A549 (cell line): Measurements from ENCODE around the gene RAB8A. TPM values are rescaled to one million over a fixed set of nuclear protein-coding genes. Genes with fewer than 3 reads are reported as not detected.

Experiments used
- ATAC-seq, 2 experiments: fragments of 200-7000 bp in 1 of 2; fragments of >200 bp in 1 of 2; cut with Nextera tagmentation in 1 of 2; cut with Tn5 transposase in 1 of 2; 3 replicates each; pipeline versions ENCODE4 v1.8.0 to v1.9.1; 2018 to 2020; ENCODE audit warnings: mild to moderate bottlenecking in 1 of 2, moderate library complexity in 1 of 2
- CTCF ChIA-PET: fragments of 300-600 bp; sonication (Branson Sonifier 250); formaldehyde crosslinking; extraction: SDS; loops from one replicate; lab custom pipeline; 2021; ENCODE audit warnings: antibody characterized with exemption, inconsistent platforms; lab: Yijun Ruan, JAX
- POLR2A ChIA-PET: fragments of 350-600 bp; formaldehyde crosslinking; extraction: SDS; loops from one replicate; lab custom pipeline; 2021; ENCODE audit warnings: antibody characterized with exemption, inconsistent platforms; lab: Yijun Ruan, JAX
- DNase-seq, 2 experiments: peaks; one replicate each; pipeline versions ENCODE4 v3.0.0 to v3.0.0-alpha.2; 2011 to 2016; ENCODE audit warnings: low read depth in 1 of 2, low spot score in 1 of 2
- FAIRE-seq: peaks from 2 replicates; lab custom pipeline; 2011; peaks lifted over from hg19 to GRCh38; lab: Jason Lieb, UNC
- H3K27ac ChIP-seq, 2 experiments: fragments of >200 bp; sonication (Bioruptor Twin); formaldehyde crosslinking; 3 replicates each; pipeline ENCODE4 v1.5.1; 2016 to 2017
- H3K4me1 ChIP-seq: fragments of >200 bp; sonication (Bioruptor Twin); formaldehyde crosslinking; 3 replicates; pipeline ENCODE4 v1.6.1; 2016
- H3K4me2 ChIP-seq: fragments of >200 bp; sonication (Bioruptor Twin); formaldehyde crosslinking; 3 replicates; pipeline ENCODE4 v1.6.1; 2016
- H3K4me3 ChIP-seq: fragments of >200 bp; sonication (Bioruptor Twin); formaldehyde crosslinking; 3 replicates; pipeline ENCODE4 v1.5.1; 2016
- H3K9me3 ChIP-seq: fragments of >200 bp; sonication (Bioruptor Twin); formaldehyde crosslinking; 3 replicates; pipeline ENCODE4 v1.6.1; 2016
- CHD4 ChIP-seq: fragments of 200-600 bp; sonication (generic); IDR thresholded peaks from 2 replicates; pipeline ENCODE4 v1.6.1; 2016; ENCODE audit warnings: antibody characterized with exemption, mild to moderate bottlenecking, borderline replicate concordance
- EHF ChIP-seq: fragments of 250-450 bp; sonication (Bioruptor Pico); IDR thresholded peaks from 2 replicates; pipeline ENCODE4 v1.5.0; 2020; ENCODE audit warnings: mild to moderate bottlenecking
- EP300 ChIP-seq, 2 experiments: fragments of >200 bp; sonication (Bioruptor Twin); formaldehyde crosslinking; IDR thresholded peaks; 2 replicates in 1 of 2; 3 replicates in 1 of 2; pipeline ENCODE4 v1.6.1; 2016 to 2017
- ESRRA ChIP-seq: fragments of 150-350 bp; IDR thresholded peaks from 2 replicates; pipeline ENCODE4 v1.6.1; 2014; ENCODE audit warnings: mild to moderate bottlenecking, low read length, borderline replicate concordance
- FOSB ChIP-seq: fragments of 250-450 bp; sonication (Bioruptor Pico); IDR thresholded peaks from 2 replicates; pipeline ENCODE4 v1.5.0; 2020; ENCODE audit warnings: mild to moderate bottlenecking, moderate library complexity
- FOSL2 ChIP-seq, 2 experiments: fragments of 450-650 bp in 1 of 2; fragments of >200 bp in 1 of 2; sonication (Bioruptor Twin) in 1 of 2; formaldehyde crosslinking; IDR thresholded peaks; 2 replicates each; pipeline versions ENCODE4 v1.5.0 to v1.6.1; 2016 to 2020; ENCODE audit warnings: mild to moderate bottlenecking in 1 of 2, moderate library complexity in 1 of 2
- HDAC2 ChIP-seq: fragments of 200-600 bp; sonication (generic); IDR thresholded peaks from 2 replicates; pipeline ENCODE4 v1.6.1; 2016
- HOXA7 ChIP-seq: fragments of 250-450 bp; sonication (Bioruptor Pico); IDR thresholded peaks from 2 replicates; pipeline ENCODE4 v1.5.0; 2020; ENCODE audit warnings: mild to moderate bottlenecking, moderate library complexity
- HOXB5 ChIP-seq: fragments of 250-450 bp; sonication (Bioruptor Pico); IDR thresholded peaks from 2 replicates; pipeline ENCODE4 v1.5.0; 2020; ENCODE audit warnings: mild to moderate bottlenecking, moderate library complexity
- JUNB ChIP-seq: fragments of >200 bp; sonication (Bioruptor Twin); formaldehyde crosslinking; IDR thresholded peaks from 2 replicates; pipeline ENCODE4 v1.6.1; 2016
- KDM1A ChIP-seq: fragments of 200-600 bp; sonication (generic); IDR thresholded peaks from 2 replicates; pipeline ENCODE4 v1.6.1; 2016; ENCODE audit warnings: low read depth, mild to moderate bottlenecking
- KDM5A ChIP-seq: fragments of 200-600 bp; sonication (generic); IDR thresholded peaks from 2 replicates; pipeline ENCODE4 v1.6.1; 2016; ENCODE audit warnings: antibody characterized with exemption, mild to moderate bottlenecking
- MYC ChIP-seq: IDR thresholded peaks from 2 replicates; pipeline ENCODE4 v1.6.1; 2012; ENCODE audit warnings: mild to moderate bottlenecking, inconsistent platforms, low read length, improper control_type of control experiment, borderline replicate concordance
- NFE2L2 ChIP-seq: fragments of 150-350 bp; conservative IDR thresholded peaks from 2 replicates; pipeline ENCODE4 v1.6.1; 2014; ENCODE audit warnings: low read length
- NPAS2 ChIP-seq: fragments of 250-450 bp; sonication (Bioruptor Pico); IDR thresholded peaks from 2 replicates; pipeline ENCODE4 v1.8.0; 2022; ENCODE audit warnings: mild to moderate bottlenecking, moderate library complexity, borderline replicate concordance
- NR3C1 ChIP-seq: fragments of >200 bp; sonication (Bioruptor Twin); formaldehyde crosslinking; IDR thresholded peaks from 3 replicates; pipeline ENCODE4 v1.6.1; 2017
- PHF8 ChIP-seq: fragments of 200-600 bp; sonication (generic); IDR thresholded peaks from 2 replicates; pipeline ENCODE4 v1.6.1; 2016; ENCODE audit warnings: low read depth, mild to moderate bottlenecking, antibody characterized with exemption, moderate library complexity, borderline replicate concordance
- POLR2AphosphoS2 ChIP-seq: conservative IDR thresholded peaks from 2 replicates; pipeline ENCODE4 v1.6.1; 2012; ENCODE audit warnings: low read length, improper control_type of control experiment, inconsistent platforms
- SMC3 ChIP-seq: fragments of >200 bp; sonication (Bioruptor Twin); formaldehyde crosslinking; IDR thresholded peaks from 3 replicates; pipeline ENCODE4 v1.6.1; 2018; ENCODE audit warnings: inconsistent platforms
- SREBF2 ChIP-seq: fragments of 450-650 bp; IDR thresholded peaks from 2 replicates; pipeline ENCODE4 v1.6.1; 2014; ENCODE audit warnings: mild to moderate bottlenecking, moderate library complexity
- TP53 ChIP-seq: fragments of 250-450 bp; sonication (Bioruptor Pico); IDR thresholded peaks from 2 replicates; pipeline ENCODE4 v1.5.0; 2021; ENCODE audit warnings: mild to moderate bottlenecking, moderate library complexity
- ZC3H11A ChIP-seq: fragments of 450-650 bp; IDR thresholded peaks from 2 replicates; pipeline ENCODE4 v1.6.1; 2014; ENCODE audit warnings: antibody characterized with exemption, mild to moderate bottlenecking
- WGBS: methylation state at CpG from one replicate; pipeline ENCODE4 v1.1.6; 2017; ENCODE audit errors: missing lambda C conversion rate; 5-methylcytosine and 5-hydroxymethylcytosine counted together
- polyA plus RNA-seq, 4 experiments: library from polyadenylated mRNA; depleted of rRNA in 3 of 4; stranded (reverse); fragments of >200 nt; fragmentation: RNase III in 1 of 4; extraction: RNeasy Plus Mini Kit Qiagen cat#74134 plus additional on column Dnase treatment in 1 of 4; gene quantifications; 2 replicates in 3 of 4; 3 replicates in 1 of 4; pipeline ENCODE4 v1.2.3, GENCODE V29; 2011 to 2017
- TF ChIP-seq, protein P1 (sequence below): IDR thresholded peaks from 2 replicates; pipeline ENCODE4 v1.6.1; 2012
- TF ChIP-seq, protein P2 (sequence below): fragments of >200 bp; sonication (Bioruptor Twin); formaldehyde crosslinking; IDR thresholded peaks from 3 replicates; pipeline ENCODE4 v1.6.1; 2016
- TF ChIP-seq, protein P3 (sequence below): IDR thresholded peaks from 2 replicates; pipeline ENCODE4 v1.6.1; 2012; ENCODE audit warnings: low read depth, borderline replicate concordance
- TF ChIP-seq, protein P4 (sequence below): fragments of 250-450 bp; sonication (Bioruptor Pico); IDR thresholded peaks from 2 replicates; pipeline ENCODE4 v1.5.0; 2020; ENCODE audit warnings: low read depth, mild to moderate bottlenecking, moderate library complexity

RAB8A gene
- polyA plus RNA-seq, 2 of the 4 experiments (the other 2 are of a cell fraction) = 89.2 to 91.4 TPM

DNA sequence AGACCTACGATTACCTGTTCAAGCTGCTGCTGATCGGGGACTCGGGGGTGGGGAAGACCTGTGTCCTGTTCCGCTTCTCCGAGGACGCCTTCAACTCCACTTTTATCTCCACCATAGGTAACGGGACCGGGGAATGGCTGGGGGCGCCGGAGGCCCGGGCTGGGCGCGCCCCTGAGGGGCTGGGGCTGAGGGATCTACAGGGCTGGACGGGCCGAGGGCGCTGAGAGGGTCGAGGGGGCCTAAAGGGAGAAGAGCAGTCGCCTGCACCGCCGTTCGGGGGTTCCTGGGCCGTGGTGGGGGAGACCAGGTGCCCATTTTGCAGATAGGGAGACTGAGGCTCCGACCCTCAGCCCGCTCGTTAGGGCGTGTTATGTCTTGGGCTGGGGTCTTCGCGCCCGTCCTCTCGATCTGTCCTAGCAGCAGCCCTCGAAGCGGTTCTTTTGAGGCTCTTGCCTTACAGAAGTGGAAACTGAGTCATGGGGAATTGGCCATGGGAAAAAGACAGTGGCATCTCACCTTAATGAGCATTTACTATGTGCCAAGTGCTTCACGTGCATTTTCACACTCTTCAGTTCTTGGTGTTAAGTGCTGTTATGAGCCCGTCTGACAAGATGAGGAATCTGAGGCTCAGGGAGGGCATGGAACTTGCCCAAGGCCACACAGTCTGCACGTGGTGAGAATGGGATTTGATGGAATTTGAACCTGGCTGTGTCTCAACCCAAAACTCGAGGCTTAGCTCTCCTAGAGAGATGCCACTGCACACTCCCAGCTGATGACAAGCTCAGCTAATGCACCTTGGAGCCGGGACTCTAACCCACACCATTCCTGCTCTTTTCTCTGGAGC is 442 bp downstream of the RAB8A start:
- peak overlapping the region; percentile 96 to 98 for H3K27ac ChIP-seq
- no peaks in the 10 kb centered on the region for H3K9me3 ChIP-seq
- DNase-seq (no peak), ATAC-seq (peak; percentile 6 to 41)
- peaks cover 13% of the 10 kb centered on the region; the same call in 2 of the 3 replicates for H3K4me1 ChIP-seq
- CTCF ChIA-PET = interaction anchor here (1.3 to 3.2 kb wide), 7 partner anchors 12 to 73 kb away, joined by 4 to 21 read pairs (median 8); partner anchors contain the start of gene FAM32A
- TF ChIP-seq FOSL2 (IDR thresholded peaks at IDR 0.05) (no peak), FOSL2 (CRISPR knock-in tag; IDR thresholded peaks at IDR 0.05) (no peak), NR3C1 (no peak), MYC (no peak), ZC3H11A (no peak), KDM1A (peak; percentile 97), EHF (CRISPR knock-in tag) (no peak), HDAC2 (peak; percentile 86), HOXB5 (CRISPR knock-in tag) (no peak), NPAS2 (CRISPR knock-in tag) (no peak), HOXA7 (CRISPR knock-in tag) (no peak), EP300 (IDR thresholded peaks at IDR 0.05) (no peak), POLR2AphosphoS2 (no peak), NFE2L2 (no peak), PHF8 (peak; percentile 36; the same call in 1 of the 2 replicates), FOSB (no peak), CHD4 (no peak), SREBF2 (no peak)
- TF ChIP-seq, protein P1, sequence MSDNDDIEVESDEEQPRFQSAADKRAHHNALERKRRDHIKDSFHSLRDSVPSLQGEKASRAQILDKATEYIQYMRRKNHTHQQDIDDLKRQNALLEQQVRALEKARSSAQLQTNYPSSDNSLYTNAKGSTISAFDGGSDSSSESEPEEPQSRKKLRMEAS = 0 out of 2 replicates have a peak, but pooled peaks have one; percentile 19
- TF ChIP-seq, protein P2, sequence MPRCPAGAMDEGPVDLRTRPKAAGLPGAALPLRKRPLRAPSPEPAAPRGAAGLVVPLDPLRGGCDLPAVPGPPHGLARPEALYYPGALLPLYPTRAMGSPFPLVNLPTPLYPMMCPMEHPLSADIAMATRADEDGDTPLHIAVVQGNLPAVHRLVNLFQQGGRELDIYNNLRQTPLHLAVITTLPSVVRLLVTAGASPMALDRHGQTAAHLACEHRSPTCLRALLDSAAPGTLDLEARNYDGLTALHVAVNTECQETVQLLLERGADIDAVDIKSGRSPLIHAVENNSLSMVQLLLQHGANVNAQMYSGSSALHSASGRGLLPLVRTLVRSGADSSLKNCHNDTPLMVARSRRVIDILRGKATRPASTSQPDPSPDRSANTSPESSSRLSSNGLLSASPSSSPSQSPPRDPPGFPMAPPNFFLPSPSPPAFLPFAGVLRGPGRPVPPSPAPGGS = no peak
- TF ChIP-seq, protein P3, sequence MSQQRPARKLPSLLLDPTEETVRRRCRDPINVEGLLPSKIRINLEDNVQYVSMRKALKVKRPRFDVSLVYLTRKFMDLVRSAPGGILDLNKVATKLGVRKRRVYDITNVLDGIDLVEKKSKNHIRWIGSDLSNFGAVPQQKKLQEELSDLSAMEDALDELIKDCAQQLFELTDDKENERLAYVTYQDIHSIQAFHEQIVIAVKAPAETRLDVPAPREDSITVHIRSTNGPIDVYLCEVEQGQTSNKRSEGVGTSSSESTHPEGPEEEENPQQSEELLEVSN = no peak
- TF ChIP-seq, all 56 proteins: peak for 4
- FAIRE-seq = no peak
- Histone ChIP-seq H3K4me3 (peak overlapping the region; percentile 99), H3K4me2 (peak overlapping the region; percentile 87)
- WGBS = 21% methylated on average over 6 of the region's 37 CpGs
- POLR2A ChIA-PET = interaction anchor here (0.6 kb wide), 1 partner anchor 13 kb away, joined by 4 read pairs; no protein-coding TSS in a partner anchor

DNA sequence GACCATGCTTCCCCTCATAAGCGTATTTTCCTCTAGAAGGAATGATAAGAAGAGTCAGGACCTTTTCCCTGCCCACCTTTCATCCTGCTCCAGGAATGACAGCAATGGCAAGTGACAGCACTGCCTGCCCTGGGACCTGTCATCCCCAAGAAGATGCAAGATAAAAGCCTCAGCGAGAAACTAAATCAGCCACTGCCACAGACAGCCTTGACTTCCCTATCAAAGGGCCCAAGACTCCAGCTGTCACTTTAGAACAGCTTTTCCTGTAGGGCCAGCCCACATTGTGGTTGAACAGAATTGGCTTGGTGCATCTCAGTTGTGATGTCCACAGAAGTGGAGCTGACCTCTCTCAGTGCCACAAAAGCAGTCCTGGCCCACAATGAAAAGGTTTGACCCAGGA is 1.1 kb downstream of the RAB8A start:
- DNase-seq = no peak
- H3K4me2 ChIP-seq = peak overlapping the region; percentile 87
- CTCF ChIA-PET = interaction anchor here (0.8 to 2.5 kb wide), 4 partner anchors 28 to 73 kb away, joined by 3 to 10 read pairs (median 5); partner anchors contain the start of gene FAM32A
- 30% methylated on average over 2 of the region's 2 CpGs for WGBS
- TF ChIP-seq, protein P4, sequence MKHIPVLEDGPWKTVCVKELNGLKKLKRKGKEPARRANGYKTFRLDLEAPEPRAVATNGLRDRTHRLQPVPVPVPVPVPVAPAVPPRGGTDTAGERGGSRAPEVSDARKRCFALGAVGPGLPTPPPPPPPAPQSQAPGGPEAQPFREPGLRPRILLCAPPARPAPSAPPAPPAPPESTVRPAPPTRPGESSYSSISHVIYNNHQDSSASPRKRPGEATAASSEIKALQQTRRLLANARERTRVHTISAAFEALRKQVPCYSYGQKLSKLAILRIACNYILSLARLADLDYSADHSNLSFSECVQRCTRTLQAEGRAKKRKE (CRISPR knock-in tag) = no peak
- TF ChIP-seq SMC3 (no peak), KDM5A (no peak), HDAC2 (no peak), TP53 (no peak), FOSL2 (IDR thresholded peaks at IDR 0.05) (no peak), FOSL2 (CRISPR knock-in tag; IDR thresholded peaks at IDR 0.05) (no peak), JUNB (no peak), ESRRA (no peak)
- H3K9me3 ChIP-seq = no peaks in the 10 kb centered on the region
- H3K4me3 ChIP-seq = peak overlapping the region; percentile 99
- FAIRE-seq = no peak
- peaks cover 13% of the 10 kb centered on the region; the same call in 1 of the 3 replicates for H3K4me1 ChIP-seq
- H3K27ac ChIP-seq = peak overlapping the region in 1 of 2 experiments; percentile 96; a peak in 4 of 6 replicates
- POLR2A ChIA-PET = no interaction called here
- ATAC-seq = no peak
